Right lobe of liver (tissue), 4 donors: ENCODE results near the gene B3GALT6.

Source experiments
- POLR2A ChIP-seq: fragments of 450-650 bp; IDR thresholded peaks from one replicate; pipeline ENCODE4 v1.6.1; 2017; ENCODE audit warnings: antibody characterized with exemption, mild to moderate bottlenecking
- TF ChIP-seq, protein P1 (sequence below), 4 donors: fragments of 200-600 bp in 3 of 4; fragments of 450-650 bp in 1 of 4; IDR thresholded peaks; one replicate each; pipeline versions ENCODE4 v1.5.1 to v1.8.0; 2016 to 2022; ENCODE audit warnings: antibody characterized with exemption in 4 of 4, mild to moderate bottlenecking in 2 of 4
- donor health status: DM: no; HTN: no; CAD: no.
- donor health status: DM: no; HTN: no; CAD: no.
- donor health status: DM: no; HTN: yes; CAD: no.

DNA sequence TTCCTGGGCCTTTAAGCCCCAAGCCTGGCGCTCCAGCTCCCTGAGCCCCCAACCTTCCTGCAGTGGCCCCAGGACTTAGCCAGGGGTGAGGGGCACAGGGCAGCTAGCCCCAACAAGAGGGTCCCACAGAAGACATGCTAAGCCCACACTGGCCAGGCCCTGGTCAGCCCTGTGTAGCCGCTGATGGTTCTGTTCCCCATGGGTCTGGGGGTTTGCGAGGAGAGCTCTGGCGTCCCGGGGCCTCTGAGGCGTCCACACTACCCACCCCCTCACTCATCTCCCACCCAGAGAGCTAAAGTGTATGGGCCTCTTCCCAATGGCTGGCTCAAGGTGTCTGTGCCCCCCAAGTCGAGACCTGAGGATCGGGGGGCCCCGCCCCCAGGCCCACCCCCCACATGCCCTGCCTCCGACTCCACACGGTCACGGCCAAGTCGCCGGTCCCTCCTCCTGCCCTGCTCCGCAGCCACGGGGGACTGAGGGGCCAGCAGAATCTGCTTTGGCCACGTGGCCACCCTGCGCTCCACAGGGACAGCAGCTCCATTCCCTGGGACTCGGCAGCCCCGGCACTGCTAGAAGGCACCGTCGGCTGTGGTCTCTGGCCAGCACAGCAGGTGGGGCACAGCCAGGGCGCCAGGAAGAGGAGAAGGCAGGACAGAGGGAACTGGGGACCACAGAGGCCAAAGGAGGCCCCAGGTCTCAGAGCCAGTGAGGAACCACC lies 33.5 kb upstream of the B3GALT6 start:
- TF ChIP-seq, protein P1, sequence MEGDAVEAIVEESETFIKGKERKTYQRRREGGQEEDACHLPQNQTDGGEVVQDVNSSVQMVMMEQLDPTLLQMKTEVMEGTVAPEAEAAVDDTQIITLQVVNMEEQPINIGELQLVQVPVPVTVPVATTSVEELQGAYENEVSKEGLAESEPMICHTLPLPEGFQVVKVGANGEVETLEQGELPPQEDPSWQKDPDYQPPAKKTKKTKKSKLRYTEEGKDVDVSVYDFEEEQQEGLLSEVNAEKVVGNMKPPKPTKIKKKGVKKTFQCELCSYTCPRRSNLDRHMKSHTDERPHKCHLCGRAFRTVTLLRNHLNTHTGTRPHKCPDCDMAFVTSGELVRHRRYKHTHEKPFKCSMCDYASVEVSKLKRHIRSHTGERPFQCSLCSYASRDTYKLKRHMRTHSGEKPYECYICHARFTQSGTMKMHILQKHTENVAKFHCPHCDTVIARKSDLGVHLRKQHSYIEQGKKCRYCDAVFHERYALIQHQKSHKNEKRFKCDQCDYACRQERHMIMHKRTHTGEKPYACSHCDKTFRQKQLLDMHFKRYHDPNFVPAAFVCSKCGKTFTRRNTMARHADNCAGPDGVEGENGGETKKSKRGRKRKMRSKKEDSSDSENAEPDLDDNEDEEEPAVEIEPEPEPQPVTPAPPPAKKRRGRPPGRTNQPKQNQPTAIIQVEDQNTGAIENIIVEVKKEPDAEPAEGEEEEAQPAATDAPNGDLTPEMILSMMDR (IDR thresholded peaks at IDR 0.05) = no peak
- TF ChIP-seq POLR2A = no peak
